AG04450 (cell line): ENCODE measurements around the gene RAPGEF2. TPM values are rescaled to one million over a fixed set of nuclear protein-coding genes. Genes with fewer than 3 reads are reported as not detected.

Source experiments
- CTCF ChIA-PET: fragments of 300-600, 350-600 bp; formaldehyde crosslinking; extraction: SDS; loops from one replicate; lab custom pipeline; 2022; ENCODE audit warnings: antibody characterized with exemption, inconsistent platforms; lab: Charles Lee
- POLR2A ChIA-PET: fragments of 350-600 bp; formaldehyde crosslinking; extraction: SDS; loops from one replicate; lab custom pipeline; 2021; ENCODE audit warnings: antibody characterized with exemption, inconsistent platforms; lab: Yijun Ruan, JAX
- DNase-seq: peaks from one replicate; pipeline ENCODE4 v3.0.0-alpha.2; 2011; ENCODE audit warnings: low read depth, low spot score
- H3K27ac ChIP-seq: one replicate; pipeline ENCODE4 v1.5.1; 2012; ENCODE audit warnings: low read depth, low read length, control low read depth
- H3K27me3 ChIP-seq: one replicate; pipeline ENCODE4 v1.6.0; 2012; ENCODE audit warnings: low read length; ENCODE audit not compliant: control insufficient read depth, insufficient read depth
- H3K4me3 ChIP-seq: 2 replicates; pipeline ENCODE4 v1.5.1; 2011; ENCODE audit warnings: mild to moderate bottlenecking, low read depth, low read length, control low read depth
- H3K9me3 ChIP-seq: 2 replicates; pipeline ENCODE4 v1.5.1; 2012; ENCODE audit warnings: low read length; ENCODE audit not compliant: control insufficient read depth, insufficient read depth
- polyA plus RNA-seq: library from polyadenylated mRNA; depleted of rRNA; stranded (reverse); fragments of >200 nt; gene quantifications from 2 replicates; pipeline ENCODE4 v1.2.3, GENCODE V29; 2011
- TF ChIP-seq, protein P1 (sequence below): IDR thresholded peaks from 2 replicates; pipeline ENCODE4 v1.5.1; 2011; ENCODE audit warnings: low read depth, low read length, control low read depth, inconsistent platforms

RAPGEF2 gene
- polyA plus RNA-seq, 1 experiment: 51.5 TPM

DNA sequence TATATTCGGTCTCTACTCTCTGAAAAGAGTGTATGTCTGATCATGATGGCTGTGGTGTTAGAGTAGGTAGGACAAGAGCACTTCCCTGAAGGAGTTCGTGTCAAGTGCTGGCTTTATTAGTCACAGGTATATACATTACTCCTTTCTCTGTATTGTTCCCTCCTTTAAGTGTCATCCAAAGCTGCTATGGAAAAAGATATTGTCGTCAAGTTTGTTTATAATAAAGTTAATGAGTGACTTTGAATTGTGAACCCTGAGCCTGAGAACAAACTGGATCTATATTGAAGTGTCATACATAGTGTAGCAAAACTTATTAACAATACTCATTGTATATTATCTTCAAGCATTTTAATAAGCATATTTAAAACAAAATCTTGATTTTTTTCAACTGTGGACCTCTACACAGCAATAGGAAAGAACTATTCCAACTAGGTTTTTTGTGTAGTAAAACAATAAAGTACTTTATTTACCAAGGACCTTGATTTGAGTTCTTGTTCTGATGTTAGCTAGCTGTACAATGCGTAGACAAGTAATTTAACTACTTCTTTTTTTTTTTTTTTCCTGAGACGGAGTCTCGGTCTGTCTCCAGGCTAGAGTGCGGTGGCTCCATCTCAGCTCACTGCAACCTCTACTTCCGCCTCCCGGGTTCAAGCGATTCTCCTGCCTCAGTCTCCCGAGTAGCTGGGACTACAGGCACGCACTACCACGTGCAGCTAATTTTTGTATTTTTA is 177.7 kb downstream of the RAPGEF2 start:
- TF ChIP-seq, protein P1, sequence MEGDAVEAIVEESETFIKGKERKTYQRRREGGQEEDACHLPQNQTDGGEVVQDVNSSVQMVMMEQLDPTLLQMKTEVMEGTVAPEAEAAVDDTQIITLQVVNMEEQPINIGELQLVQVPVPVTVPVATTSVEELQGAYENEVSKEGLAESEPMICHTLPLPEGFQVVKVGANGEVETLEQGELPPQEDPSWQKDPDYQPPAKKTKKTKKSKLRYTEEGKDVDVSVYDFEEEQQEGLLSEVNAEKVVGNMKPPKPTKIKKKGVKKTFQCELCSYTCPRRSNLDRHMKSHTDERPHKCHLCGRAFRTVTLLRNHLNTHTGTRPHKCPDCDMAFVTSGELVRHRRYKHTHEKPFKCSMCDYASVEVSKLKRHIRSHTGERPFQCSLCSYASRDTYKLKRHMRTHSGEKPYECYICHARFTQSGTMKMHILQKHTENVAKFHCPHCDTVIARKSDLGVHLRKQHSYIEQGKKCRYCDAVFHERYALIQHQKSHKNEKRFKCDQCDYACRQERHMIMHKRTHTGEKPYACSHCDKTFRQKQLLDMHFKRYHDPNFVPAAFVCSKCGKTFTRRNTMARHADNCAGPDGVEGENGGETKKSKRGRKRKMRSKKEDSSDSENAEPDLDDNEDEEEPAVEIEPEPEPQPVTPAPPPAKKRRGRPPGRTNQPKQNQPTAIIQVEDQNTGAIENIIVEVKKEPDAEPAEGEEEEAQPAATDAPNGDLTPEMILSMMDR: no peak
- Histone ChIP-seq H3K9me3 (no peaks in the 10 kb centered on the region), H3K4me3 (no peak overlapping the region), H3K27ac (no peak overlapping the region), H3K27me3 (no peaks in the 10 kb centered on the region)
- CTCF ChIA-PET: interaction anchor here (0.6 kb wide), 1 partner anchor 37 kb away, joined by 3 read pairs; no protein-coding TSS in a partner anchor
- DNase-seq: no peak
- POLR2A ChIA-PET: no interaction called here

DNA sequence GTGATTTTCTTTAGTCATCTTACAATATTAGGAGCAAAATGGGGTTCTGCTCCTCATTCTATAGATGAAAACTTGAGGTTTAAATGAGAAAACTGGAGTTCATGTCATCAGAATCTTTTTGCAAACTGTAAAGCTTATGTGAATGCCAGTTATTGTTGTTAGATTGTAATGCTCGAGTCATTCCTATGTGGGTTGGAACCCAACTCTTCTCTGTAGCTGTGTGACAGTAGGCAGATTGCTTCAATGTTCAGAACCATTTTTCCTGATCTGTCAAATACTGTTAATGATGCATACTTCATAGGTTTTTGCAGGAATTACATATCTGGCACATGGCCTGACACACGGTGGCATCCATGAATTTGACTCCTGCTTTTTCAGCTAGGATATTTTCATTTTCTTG is 178.9 kb downstream of the RAPGEF2 start:
- Histone ChIP-seq H3K4me3 (no peak overlapping the region), H3K27me3 (no peaks in the 10 kb centered on the region), H3K27ac (no peak overlapping the region), H3K9me3 (no peaks in the 10 kb centered on the region)
- TF ChIP-seq, protein P1: no peak
- POLR2A ChIA-PET: no interaction called here
- no peak for DNase-seq
- CTCF ChIA-PET: no interaction called here

DNA sequence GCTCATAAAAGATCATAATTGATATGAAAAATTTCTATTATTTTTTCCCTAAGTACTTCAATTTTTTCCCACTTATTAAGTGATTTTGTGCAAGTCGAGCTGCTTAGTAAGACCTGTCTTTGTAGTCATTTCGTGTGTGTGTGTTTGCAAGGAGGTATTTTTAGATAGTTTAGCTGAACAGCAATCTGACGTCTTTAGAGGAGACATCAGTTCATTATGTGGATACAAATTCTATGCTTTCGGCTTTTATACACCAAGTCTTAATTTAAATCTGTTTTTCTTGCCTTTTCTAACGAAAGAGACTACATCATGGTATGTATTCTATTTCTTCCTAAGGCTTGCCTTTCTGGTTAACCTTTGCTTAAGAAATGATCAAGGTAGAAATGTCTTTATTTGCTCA is 179.4 kb downstream of the RAPGEF2 start:
- no peaks in the 10 kb centered on the region for H3K27me3 ChIP-seq
- H3K9me3 ChIP-seq: no peaks in the 10 kb centered on the region
- no peak for DNase-seq
- TF ChIP-seq, protein P1: no peak
- H3K27ac ChIP-seq: no peak overlapping the region
- CTCF ChIA-PET: no interaction called here
- H3K4me3 ChIP-seq: no peak overlapping the region
- POLR2A ChIA-PET: no interaction called here

DNA sequence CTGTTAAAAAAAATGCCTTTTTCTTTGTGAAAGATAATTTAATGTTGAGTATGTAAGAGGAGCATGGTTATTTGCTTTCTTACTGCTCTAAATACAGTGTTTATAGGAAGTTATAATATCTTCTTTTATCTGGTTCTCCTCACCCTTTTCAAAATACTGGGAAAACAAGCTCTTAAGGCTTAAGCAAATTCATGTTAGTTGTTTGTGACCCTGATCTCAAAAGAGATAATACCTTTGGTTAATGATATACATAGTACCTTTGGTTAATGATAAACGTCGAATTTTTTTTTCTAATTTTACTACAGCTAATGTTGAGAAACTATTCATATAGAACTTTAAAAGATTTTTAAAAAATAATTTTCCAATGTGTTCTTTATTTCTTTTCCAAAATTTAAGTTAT is 180.1 kb downstream of the RAPGEF2 start:
- H3K27me3 ChIP-seq: no peaks in the 10 kb centered on the region
- POLR2A ChIA-PET: no interaction called here
- no peaks in the 10 kb centered on the region for H3K9me3 ChIP-seq
- DNase-seq: no peak
- H3K4me3 ChIP-seq: no peak overlapping the region
- TF ChIP-seq, protein P1: no peak
- CTCF ChIA-PET: no interaction called here
- no peak overlapping the region for H3K27ac ChIP-seq

DNA sequence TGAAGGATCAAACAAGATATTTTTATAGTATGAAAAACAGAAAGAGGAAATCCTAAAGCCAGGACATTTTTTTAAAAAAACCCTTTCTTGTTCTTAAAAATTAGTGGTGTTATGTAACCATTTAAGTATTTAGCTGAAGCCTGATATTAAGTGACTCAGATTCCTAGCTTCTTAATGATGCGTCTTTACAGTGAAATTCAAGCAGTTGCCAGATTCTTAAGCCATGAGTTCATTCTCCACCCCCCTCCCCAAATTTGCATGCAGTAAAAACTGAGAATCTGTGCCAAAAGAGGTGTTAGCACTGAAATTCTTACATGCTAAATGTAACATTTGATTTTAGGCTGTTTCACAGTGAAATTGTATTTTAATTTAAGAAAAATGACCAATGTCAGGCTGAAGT is 180.8 kb downstream of the RAPGEF2 start:
- Histone ChIP-seq H3K27ac (no peak overlapping the region), H3K27me3 (no peaks in the 10 kb centered on the region), H3K4me3 (no peak overlapping the region), H3K9me3 (no peaks in the 10 kb centered on the region)
- peak; percentile 59 for DNase-seq
- CTCF ChIA-PET: no interaction called here
- TF ChIP-seq, protein P1: no peak
- POLR2A ChIA-PET: interaction anchor here (0.7 to 0.8 kb wide), 2 partner anchors 10 to 12 kb away, joined by 3 to 4 read pairs; no protein-coding TSS in a partner anchor
